GM23338 (cell line): ENCODE measurements around the gene OR12D1. TPM values are rescaled to one million over a fixed set of nuclear protein-coding genes. Genes with fewer than 3 reads are reported as not detected.
"Not testable (repeated sequence)": the region's sequence is repeated elsewhere in the genome, so short reads cannot be mapped to it uniquely, and the experiment has no call there.

ENCODE experiments used
- ATAC-seq: fragments of 200-7000 bp; cut with Tn5 transposase; 3 replicates; pipeline ENCODE4 v1.9.1; 2020
- DNase-seq: peaks from one replicate; pipeline ENCODE4 v3.0.0-alpha.2; 2015; ENCODE audit warnings: low spot score
- H2AFZ ChIP-seq: fragments of 200-600 bp; sonication (generic); 2 replicates; pipeline ENCODE4 v1.8.0; 2016; ENCODE audit warnings: antibody characterized with exemption, mild to moderate bottlenecking, moderate library complexity
- H3F3A ChIP-seq: fragments of 200-600 bp; sonication (generic); replicated peaks from 2 replicates; pipeline ENCODE4 v1.8.0; 2017; ENCODE audit warnings: antibody characterized with exemption, mixed run types, low read depth
- H3K27ac ChIP-seq: fragments of 200-600 bp; sonication (generic); 2 replicates; pipeline ENCODE4 v1.6.1; 2016; ENCODE audit warnings: low read depth
- H3K27me3 ChIP-seq: fragments of 200-600 bp; sonication (generic); 2 replicates; pipeline ENCODE4 v1.8.0; 2016; ENCODE audit warnings: mild to moderate bottlenecking, mixed run types, moderate library complexity; ENCODE audit not compliant: insufficient read depth
- H3K36me3 ChIP-seq: fragments of 200-600 bp; sonication (generic); 2 replicates; pipeline ENCODE4 v1.8.0; 2016; ENCODE audit warnings: mild to moderate bottlenecking; ENCODE audit not compliant: insufficient read depth
- H3K4me1 ChIP-seq: fragments of 200-600 bp; sonication (generic); 2 replicates; pipeline ENCODE4 v1.8.0; 2016; ENCODE audit warnings: mild to moderate bottlenecking, moderate library complexity; ENCODE audit not compliant: insufficient read depth
- H3K4me2 ChIP-seq: fragments of 200-600 bp; sonication (generic); 2 replicates; pipeline ENCODE4 v1.7.1; 2017; ENCODE audit warnings: mixed run types
- H3K4me3 ChIP-seq: fragments of 200-600 bp; sonication (generic); 2 replicates; pipeline ENCODE4 v1.6.1; 2016; ENCODE audit warnings: mixed run types
- H3K79me2 ChIP-seq: fragments of 200-600 bp; sonication (generic); replicated peaks from 2 replicates; pipeline ENCODE4 v1.8.0; 2017; ENCODE audit warnings: mild to moderate bottlenecking; ENCODE audit not compliant: insufficient read depth
- H3K9me2 ChIP-seq: fragments of 200-600 bp; sonication (generic); 2 replicates; pipeline ENCODE4 v1.8.0; 2017; ENCODE audit not compliant: insufficient read depth
- H4K20me1 ChIP-seq: fragments of 200-600 bp; sonication (generic); replicated peaks from 2 replicates; pipeline ENCODE4 v1.8.0; 2017; ENCODE audit warnings: mild to moderate bottlenecking; ENCODE audit not compliant: insufficient read depth
- H3K27ac Mint-ChIP-seq: 2 replicates; pipeline ENCODE4 v1.8.0; 2020; ENCODE audit warnings: inconsistent platforms, mild to moderate bottlenecking, moderate library complexity, mixed read lengths
- H3K27me3 Mint-ChIP-seq: 3 replicates; pipeline ENCODE4 v1.8.0; 2022; ENCODE audit warnings: low read depth, mild to moderate bottlenecking, moderate library complexity, mixed read lengths, inconsistent platforms; ENCODE audit not compliant: insufficient read depth, poor library complexity
- H3K36me3 Mint-ChIP-seq: 3 replicates; pipeline ENCODE4 v1.8.0; 2021; ENCODE audit warnings: low read depth, mild to moderate bottlenecking, inconsistent platforms, moderate library complexity, mixed read lengths
- H3K4me1 Mint-ChIP-seq: 3 replicates; pipeline ENCODE4 v1.8.0; 2020; ENCODE audit warnings: mild to moderate bottlenecking, inconsistent platforms, mixed read lengths
- H3K4me3 Mint-ChIP-seq: 3 replicates; pipeline ENCODE4 v1.8.0; 2021; ENCODE audit warnings: moderate library complexity, mild to moderate bottlenecking, inconsistent platforms, mixed read lengths
- H3K9me3 Mint-ChIP-seq: 3 replicates; pipeline ENCODE4 v1.8.0; 2020; ENCODE audit warnings: moderate library complexity, mild to moderate bottlenecking, inconsistent platforms, mixed read lengths
- ETS1 ChIP-seq: IDR thresholded peaks from 2 replicates; pipeline ENCODE4 v1.6.1; 2016; ENCODE audit warnings: antibody characterized with exemption
- EZH2 ChIP-seq: fragments of 200-600 bp; sonication (generic); IDR thresholded peaks from one replicate; pipeline ENCODE4 v1.8.0; 2017; ENCODE audit warnings: antibody characterized with exemption, mild to moderate bottlenecking, low read depth; ENCODE audit not compliant: unreplicated experiment
- JUNB ChIP-seq: IDR thresholded peaks from one replicate; pipeline ENCODE4 v1.6.1; 2016; ENCODE audit warnings: antibody characterized with exemption; ENCODE audit not compliant: unreplicated experiment
- NANOG ChIP-seq: IDR thresholded peaks from 2 replicates; pipeline ENCODE4 v1.6.1; 2016; ENCODE audit warnings: antibody characterized with exemption, borderline replicate concordance
- POLR2AphosphoS5 ChIP-seq: IDR thresholded peaks from 2 replicates; pipeline ENCODE4 v1.6.1; 2016; ENCODE audit warnings: antibody characterized with exemption, low read depth
- ZNF114 ChIP-seq: fragments of 250-450 bp; sonication (Bioruptor Pico); IDR thresholded peaks from 2 replicates; pipeline ENCODE4 v1.5.0; 2020; ENCODE audit warnings: mild to moderate bottlenecking, moderate library complexity
- ZNF331 ChIP-seq: fragments of 250-450 bp; sonication (Bioruptor Pico); IDR thresholded peaks from 2 replicates; pipeline ENCODE4 v1.5.0; 2020; ENCODE audit warnings: low read depth, mild to moderate bottlenecking, moderate library complexity
- polyA plus RNA-seq: library from polyadenylated mRNA; unstranded; fragments of >200 nt; fragmentation: Nextera tagmentation; extraction: Ambion mirVana; gene quantifications from 2 replicates; pipeline ENCODE4 v1.2.1, GENCODE V29; 2016
- total RNA-seq: library from RNA; depleted of rRNA; stranded (reverse); fragments of >200 nt; shearing (Covaris generic); gene quantifications from 2 replicates; pipeline ENCODE4 v1.2.3, GENCODE V29; 2014
- TF ChIP-seq, protein P1 (sequence below), 2 experiments: fragments of 200-600 bp in 1 of 2; sonication (generic) in 1 of 2; conservative IDR thresholded peaks; 2 replicates each; pipeline versions ENCODE4 v1.5.1 to v1.6.1; 2016 to 2017; ENCODE audit warnings: antibody characterized with exemption in 2 of 2, low read depth in 2 of 2, mild to moderate bottlenecking in 2 of 2, moderate library complexity in 1 of 2

Gene OR12D1
- total and polyA plus RNA-seq, 2 experiments from 2014 or later: not detected

- Histone ChIP-seq H2AFZ (no peak overlapping the region), H3K79me2 (no peaks in the 10 kb centered on the region), H3K36me3 (no peaks in the 10 kb centered on the region), H4K20me1 (no peaks in the 10 kb centered on the region), H3K27ac (no peak overlapping the region), H3K4me1 (peaks cover 3% of the 10 kb centered on the region; the same call in 1 of the 2 replicates), H3K27me3 (no peaks in the 10 kb centered on the region), H3K4me3 (no peak overlapping the region), H3K4me2 (no peak overlapping the region), H3K9me2 (no peaks in the 10 kb centered on the region), H3F3A (no peaks in the 10 kb centered on the region)
- Mint-ChIP-seq H3K4me1 (peaks cover 16% of the 10 kb centered on the region; the same call in 2 of the 3 replicates), H3K27ac (no peak overlapping the region), H3K27me3 (peaks cover 2% of the 10 kb centered on the region), H3K4me3 (no peak overlapping the region), H3K9me3 (no peaks in the 10 kb centered on the region), H3K36me3 (no peaks in the 10 kb centered on the region)
- TF ChIP-seq POLR2AphosphoS5 (no peak), NANOG (no peak), JUNB (no peak), ZNF114 (CRISPR knock-in tag) (no peak), EZH2 (no peak), ETS1 (no peak)
- no peak for DNase-seq
- ATAC-seq: no peak
Observed at GRCh38 chr6:29425075-29425474, 10.3 kb downstream of the OR12D1 start.

GRCh38 chr6:29426654-29427053 is 11.9 kb downstream of the OR12D1 start:
- H3K9me3 Mint-ChIP-seq: no peaks in the 10 kb centered on the region
- Histone ChIP-seq H3K36me3 (no peaks in the 10 kb centered on the region), H3K4me3 (no peak overlapping the region), H3K4me2 (no peak overlapping the region), H3K9me2 (no peaks in the 10 kb centered on the region), H2AFZ (no peak overlapping the region), H3F3A (no peaks in the 10 kb centered on the region), H3K27me3 (no peaks in the 10 kb centered on the region), H3K79me2 (no peaks in the 10 kb centered on the region), H4K20me1 (no peaks in the 10 kb centered on the region), H3K4me1 (peaks cover 3% of the 10 kb centered on the region; the same call in 1 of the 2 replicates), H3K27ac (no peak overlapping the region)
- no peak overlapping the region for H3K4me3 Mint-ChIP-seq
- ATAC-seq: no peak
- TF ChIP-seq ZNF331 (CRISPR knock-in tag): no peak
- TF ChIP-seq, protein P1, sequence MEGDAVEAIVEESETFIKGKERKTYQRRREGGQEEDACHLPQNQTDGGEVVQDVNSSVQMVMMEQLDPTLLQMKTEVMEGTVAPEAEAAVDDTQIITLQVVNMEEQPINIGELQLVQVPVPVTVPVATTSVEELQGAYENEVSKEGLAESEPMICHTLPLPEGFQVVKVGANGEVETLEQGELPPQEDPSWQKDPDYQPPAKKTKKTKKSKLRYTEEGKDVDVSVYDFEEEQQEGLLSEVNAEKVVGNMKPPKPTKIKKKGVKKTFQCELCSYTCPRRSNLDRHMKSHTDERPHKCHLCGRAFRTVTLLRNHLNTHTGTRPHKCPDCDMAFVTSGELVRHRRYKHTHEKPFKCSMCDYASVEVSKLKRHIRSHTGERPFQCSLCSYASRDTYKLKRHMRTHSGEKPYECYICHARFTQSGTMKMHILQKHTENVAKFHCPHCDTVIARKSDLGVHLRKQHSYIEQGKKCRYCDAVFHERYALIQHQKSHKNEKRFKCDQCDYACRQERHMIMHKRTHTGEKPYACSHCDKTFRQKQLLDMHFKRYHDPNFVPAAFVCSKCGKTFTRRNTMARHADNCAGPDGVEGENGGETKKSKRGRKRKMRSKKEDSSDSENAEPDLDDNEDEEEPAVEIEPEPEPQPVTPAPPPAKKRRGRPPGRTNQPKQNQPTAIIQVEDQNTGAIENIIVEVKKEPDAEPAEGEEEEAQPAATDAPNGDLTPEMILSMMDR (conservative IDR thresholded peaks at IDR 0.05; ENCODE audit: low read depth in 2 of 2): 0 out of 4 replicates have a peak, but pooled peaks of 1 of the 2 experiments have one; percentile 15
- peaks cover 16% of the 10 kb centered on the region; the same call in 2 of the 3 replicates for H3K4me1 Mint-ChIP-seq
- no peaks in the 10 kb centered on the region for H3K36me3 Mint-ChIP-seq
- no peak overlapping the region for H3K27ac Mint-ChIP-seq
- peaks cover 2% of the 10 kb centered on the region for H3K27me3 Mint-ChIP-seq
- DNase-seq: no peak

- not testable (repeated sequence) for H3K27ac ChIP-seq, H3K4me3 Mint-ChIP-seq, H3K36me3 ChIP-seq, H3F3A ChIP-seq, H3K4me1 ChIP-seq, H4K20me1 ChIP-seq, H3K27ac Mint-ChIP-seq, H3K4me1 Mint-ChIP-seq, H3K36me3 Mint-ChIP-seq, H3K9me3 Mint-ChIP-seq, H3K27me3 ChIP-seq, H3K4me2 ChIP-seq, H3K9me2 ChIP-seq, H3K27me3 Mint-ChIP-seq, H3K4me3 ChIP-seq, H3K79me2 ChIP-seq
- ATAC-seq (peak; percentile 68), DNase-seq (peak; percentile 66)
- TF ChIP-seq, protein P1 (conservative IDR thresholded peaks at IDR 0.05; ENCODE audit: low read depth in 2 of 2): peak; percentile 56 to 73
- H2AFZ ChIP-seq: peak overlapping the region; percentile 6; the same call in 1 of the 2 replicates
Observed at GRCh38 chr6:29436730-29437129, 22.0 kb downstream of the OR12D1 start.
